ENCODE results near the gene ZNF566. TPM values are rescaled to one million over a fixed set of nuclear protein-coding genes. Genes with fewer than 3 reads are reported as not detected.

The ZNF566 gene
- polyA plus RNA-seq, 2 donors: 2.2 to 4.2 TPM

- H3K27ac ChIP-seq (ENCODE audit: low read depth in 2 of 2, low read length in 1 of 2): no peak overlapping the region
- no peaks in the 10 kb centered on the region for H3K36me3 ChIP-seq (ENCODE audit: control insufficient read depth in 2 of 2, insufficient read depth in 2 of 2, low read length in 1 of 2)
- no peaks in the 10 kb centered on the region for H3K27me3 ChIP-seq (ENCODE audit: control insufficient read depth in 1 of 2, insufficient read depth in 2 of 2, low read length in 2 of 2)
- H3K9me3 ChIP-seq (ENCODE audit: control insufficient read depth in 2 of 2, insufficient read depth in 1 of 2, low read depth in 1 of 2, low read length in 1 of 2): peaks cover 0 to 8% of the 10 kb centered on the region in 2 donors
- 96 to 97% methylated on average over 1 of the region's 1 CpG for WGBS, 2 donors
- no peaks in the 10 kb centered on the region for H3K4me1 ChIP-seq (ENCODE audit: control insufficient read depth in 2 of 2, insufficient read depth in 2 of 2, low read length in 1 of 2)
- H3K4me3 ChIP-seq (ENCODE audit: low read depth in 1 of 2, low read length in 2 of 2): no peak overlapping the region
Measured at GRCh38 chr19:36460046-36460445, 29.3 kb downstream of the ZNF566 start.

- no peaks in the 10 kb centered on the region for H3K36me3 ChIP-seq (ENCODE audit: control insufficient read depth in 2 of 2, insufficient read depth in 2 of 2, low read length in 1 of 2)
- no peak overlapping the region for H3K27ac ChIP-seq (ENCODE audit: low read depth in 2 of 2, low read length in 1 of 2)
- H3K4me1 ChIP-seq (ENCODE audit: control insufficient read depth in 2 of 2, insufficient read depth in 2 of 2, low read length in 1 of 2): no peaks in the 10 kb centered on the region
- 96 to 98% methylated on average over 2 of the region's 2 CpGs for WGBS, 2 donors
- no peaks in the 10 kb centered on the region for H3K27me3 ChIP-seq (ENCODE audit: control insufficient read depth in 1 of 2, insufficient read depth in 2 of 2, low read length in 2 of 2)
- peaks cover 0 to 3% of the 10 kb centered on the region in 2 donors for H3K9me3 ChIP-seq (ENCODE audit: control insufficient read depth in 2 of 2, insufficient read depth in 1 of 2, low read depth in 1 of 2, low read length in 1 of 2)
- no peak overlapping the region for H3K4me3 ChIP-seq (ENCODE audit: low read depth in 1 of 2, low read length in 2 of 2)
Measured at GRCh38 chr19:36456831-36457230, 32.5 kb downstream of the ZNF566 start.

- Histone ChIP-seq H3K27me3 (ENCODE audit: control insufficient read depth in 1 of 2, insufficient read depth in 2 of 2, low read length in 2 of 2) (no peaks in the 10 kb centered on the region), H3K4me1 (ENCODE audit: control insufficient read depth in 2 of 2, insufficient read depth in 2 of 2, low read length in 1 of 2) (no peaks in the 10 kb centered on the region), H3K9me3 (ENCODE audit: control insufficient read depth in 2 of 2, insufficient read depth in 1 of 2, low read depth in 1 of 2, low read length in 1 of 2) (peaks cover 6 to 8% of the 10 kb centered on the region in 2 donors), H3K4me3 (ENCODE audit: low read depth in 1 of 2, low read length in 2 of 2) (no peak overlapping the region), H3K36me3 (ENCODE audit: control insufficient read depth in 2 of 2, insufficient read depth in 2 of 2, low read length in 1 of 2) (no peaks in the 10 kb centered on the region), H3K27ac (ENCODE audit: low read depth in 2 of 2, low read length in 1 of 2) (no peak overlapping the region)
- WGBS, 2 donors: 97 to 98% methylated on average over 5 of the region's 5 CpGs
Measured at GRCh38 chr19:36449059-36449670, 40.2 kb downstream of the ZNF566 start.

- Histone ChIP-seq H3K27me3 (ENCODE audit: control insufficient read depth in 1 of 2, insufficient read depth in 2 of 2, low read length in 2 of 2) (no peaks in the 10 kb centered on the region), H3K4me1 (ENCODE audit: control insufficient read depth in 2 of 2, insufficient read depth in 2 of 2, low read length in 1 of 2) (no peaks in the 10 kb centered on the region), H3K36me3 (ENCODE audit: control insufficient read depth in 2 of 2, insufficient read depth in 2 of 2, low read length in 1 of 2) (no peaks in the 10 kb centered on the region), H3K9me3 (ENCODE audit: control insufficient read depth in 2 of 2, insufficient read depth in 1 of 2, low read depth in 1 of 2, low read length in 1 of 2) (peaks cover 6 to 9% of the 10 kb centered on the region in 2 donors), H3K27ac (ENCODE audit: low read depth in 2 of 2, low read length in 1 of 2) (no peak overlapping the region), H3K4me3 (ENCODE audit: low read depth in 1 of 2, low read length in 2 of 2) (no peak overlapping the region)
- WGBS, 2 donors: 60 to 80% methylated on average over 1 of the region's 1 CpG
Measured at GRCh38 chr19:36441339-36441738, 48.0 kb downstream of the ZNF566 start.

- Histone ChIP-seq H3K27ac (ENCODE audit: low read depth in 2 of 2, low read length in 1 of 2) (no peak overlapping the region), H3K4me1 (ENCODE audit: control insufficient read depth in 2 of 2, insufficient read depth in 2 of 2, low read length in 1 of 2) (no peaks in the 10 kb centered on the region), H3K9me3 (ENCODE audit: control insufficient read depth in 2 of 2, insufficient read depth in 1 of 2, low read depth in 1 of 2, low read length in 1 of 2) (peaks cover 2 to 5% of the 10 kb centered on the region in 2 donors), H3K4me3 (ENCODE audit: low read depth in 1 of 2, low read length in 2 of 2) (no peak overlapping the region), H3K27me3 (ENCODE audit: control insufficient read depth in 1 of 2, insufficient read depth in 2 of 2, low read length in 2 of 2) (no peaks in the 10 kb centered on the region), H3K36me3 (ENCODE audit: control insufficient read depth in 2 of 2, insufficient read depth in 2 of 2, low read length in 1 of 2) (no peaks in the 10 kb centered on the region)
- WGBS, 2 donors: 50 to 54% methylated on average over 2 of the region's 2 CpGs
Measured at GRCh38 chr19:36436531-36436930, 52.8 kb downstream of the ZNF566 start.

GRCh38 chr19:36423925-36424324 lies 65.4 kb downstream of the ZNF566 start:
- no peak overlapping the region for H3K27ac ChIP-seq (ENCODE audit: low read depth in 2 of 2, low read length in 1 of 2)
- no peaks in the 10 kb centered on the region for H3K27me3 ChIP-seq (ENCODE audit: control insufficient read depth in 1 of 2, insufficient read depth in 2 of 2, low read length in 2 of 2)
- H3K9me3 ChIP-seq (ENCODE audit: control insufficient read depth in 2 of 2, insufficient read depth in 1 of 2, low read depth in 1 of 2, low read length in 1 of 2): peaks cover 0 to 7% of the 10 kb centered on the region in 2 donors
- 83 to 89% methylated on average over 4 of the region's 4 CpGs for WGBS, 2 donors
- H3K4me3 ChIP-seq (ENCODE audit: low read depth in 1 of 2, low read length in 2 of 2): no peak overlapping the region
- H3K4me1 ChIP-seq (ENCODE audit: control insufficient read depth in 2 of 2, insufficient read depth in 2 of 2, low read length in 1 of 2): peaks cover 0 to 3% of the 10 kb centered on the region in 2 donors
- no peaks in the 10 kb centered on the region for H3K36me3 ChIP-seq (ENCODE audit: control insufficient read depth in 2 of 2, insufficient read depth in 2 of 2, low read length in 1 of 2)

- no peaks in the 10 kb centered on the region for H3K36me3 ChIP-seq (ENCODE audit: control insufficient read depth in 2 of 2, insufficient read depth in 2 of 2, low read length in 1 of 2)
- no peaks in the 10 kb centered on the region for H3K27me3 ChIP-seq (ENCODE audit: control insufficient read depth in 1 of 2, insufficient read depth in 2 of 2, low read length in 2 of 2)
- 28 to 34% methylated on average over 28 to 33 of the region's 33 CpGs for WGBS, 2 donors
- H3K4me1 ChIP-seq (ENCODE audit: control insufficient read depth in 2 of 2, insufficient read depth in 2 of 2, low read length in 1 of 2): peaks cover 0 to 10% of the 10 kb centered on the region in 2 donors
- peak overlapping the region; percentile 28 to 40 for H3K4me3 ChIP-seq (ENCODE audit: low read depth in 1 of 2, low read length in 2 of 2)
- peaks cover 0 to 10% of the 10 kb centered on the region in 2 donors for H3K9me3 ChIP-seq (ENCODE audit: control insufficient read depth in 2 of 2, insufficient read depth in 1 of 2, low read depth in 1 of 2, low read length in 1 of 2)
- no peak overlapping the region for H3K27ac ChIP-seq (ENCODE audit: low read depth in 2 of 2, low read length in 1 of 2)
Measured at GRCh38 chr19:36421749-36422481, 67.4 kb downstream of the ZNF566 start.

GRCh38 chr19:36420961-36421748 lies 68.2 kb downstream of the ZNF566 start:
- Histone ChIP-seq H3K4me3 (ENCODE audit: low read depth in 1 of 2, low read length in 2 of 2) (peak overlapping the region; percentile 28 to 40), H3K27me3 (ENCODE audit: control insufficient read depth in 1 of 2, insufficient read depth in 2 of 2, low read length in 2 of 2) (no peaks in the 10 kb centered on the region), H3K4me1 (ENCODE audit: control insufficient read depth in 2 of 2, insufficient read depth in 2 of 2, low read length in 1 of 2) (peaks cover 0 to 10% of the 10 kb centered on the region in 2 donors), H3K27ac (ENCODE audit: low read depth in 2 of 2, low read length in 1 of 2) (peak overlapping the region; percentile 5 to 42), H3K36me3 (ENCODE audit: control insufficient read depth in 2 of 2, insufficient read depth in 2 of 2, low read length in 1 of 2) (no peaks in the 10 kb centered on the region), H3K9me3 (ENCODE audit: control insufficient read depth in 2 of 2, insufficient read depth in 1 of 2, low read depth in 1 of 2, low read length in 1 of 2) (peaks cover 0 to 10% of the 10 kb centered on the region in 2 donors)
- 15 to 19% methylated on average over 61 of the region's 61 CpGs for WGBS, 2 donors

GRCh38 chr19:36418287-36419001 lies 70.9 kb downstream of the ZNF566 start, which contains the start of gene ZFP82:
Gene ZFP82, minus strand, starts transcription at chr19:36418644. Its CDS starts 8,855 bp downstream, at chr19:36409789.
- Histone ChIP-seq H3K36me3 (ENCODE audit: control insufficient read depth in 2 of 2, insufficient read depth in 2 of 2, low read length in 1 of 2) (no peaks in the 10 kb centered on the region), H3K27me3 (ENCODE audit: control insufficient read depth in 1 of 2, insufficient read depth in 2 of 2, low read length in 2 of 2) (no peaks in the 10 kb centered on the region), H3K9me3 (ENCODE audit: control insufficient read depth in 2 of 2, insufficient read depth in 1 of 2, low read depth in 1 of 2, low read length in 1 of 2) (peaks cover 0 to 10% of the 10 kb centered on the region in 2 donors), H3K4me1 (ENCODE audit: control insufficient read depth in 2 of 2, insufficient read depth in 2 of 2, low read length in 1 of 2) (peaks cover 0 to 10% of the 10 kb centered on the region in 2 donors), H3K4me3 (ENCODE audit: low read depth in 1 of 2, low read length in 2 of 2) (peak within 1 kb of the TSS; percentile 69), H3K27ac (ENCODE audit: low read depth in 2 of 2, low read length in 1 of 2) (peak within 1 kb of the TSS; percentile 81)
- 1 to 2% methylated on average over 69 to 70 of the region's 70 CpGs for WGBS, 2 donors

Data from esophagus (tissue), 2 donors.